Right renal cortex interstitium (tissue), 3 donors: ENCODE measurements around the gene TNFAIP8L3. TPM values are rescaled to one million over a fixed set of nuclear protein-coding genes. Genes with fewer than 3 reads are reported as not detected.
"Not testable (repeated sequence)": the region's sequence is repeated elsewhere in the genome, so short reads cannot be mapped to it uniquely, and the experiment has no call there.

ENCODE experiments used
- DNase-seq, 3 donors: peaks; one replicate each; pipeline ENCODE4 v3.0.0-alpha.2; 2013; ENCODE audit warnings: low read depth in 3 of 3, low spot score in 2 of 3
- polyA plus RNA-seq, 3 donors: library from polyadenylated mRNA; unstranded; fragments of 120-200 nt; gene quantifications; one replicate each; pipeline ENCODE4 v1.2.1, GENCODE V29; 2013; ENCODE audit not compliant: insufficient read length in 3 of 3

Gene TNFAIP8L3
- 1 to 10 TPM; 2.0 to 2.3 (median 2.1) TPM for polyA plus RNA-seq

GRCh38 chr15:51094606-51095569 is at the start of gene TNFAIP8L3:
TNFAIP8L3 (minus strand) TSS chr15:51094906; CDS start chr15:51094595, 311 bp downstream.
- no peak for DNase-seq

GRCh38 chr15:51144021-51144532 is 49.4 kb upstream of the TNFAIP8L3 start:
- DNase-seq: no peak

- DNase-seq: not testable (repeated sequence)
Observed at GRCh38 chr15:51140347-51140746, 45.6 kb upstream of the TNFAIP8L3 start.

DNA sequence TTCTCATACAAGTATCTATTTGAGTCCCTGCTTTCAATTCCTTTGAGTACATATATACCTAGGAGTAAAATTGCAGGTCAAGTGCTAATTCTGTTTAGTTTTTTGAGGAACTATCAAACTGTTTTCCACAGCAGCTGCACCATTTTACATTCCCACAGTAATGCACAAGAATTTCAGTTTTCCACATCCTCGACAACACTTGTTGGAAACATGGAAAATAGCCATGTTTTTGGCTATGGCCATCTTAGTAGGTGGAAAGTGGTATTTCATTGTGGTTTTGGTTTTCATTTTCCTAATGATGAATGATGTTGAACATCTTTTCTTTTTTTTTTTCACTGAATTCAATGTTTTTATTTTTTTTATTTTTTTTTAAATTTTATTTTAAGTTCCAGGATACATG is 44.4 kb upstream of the TNFAIP8L3 start:
- no peak for DNase-seq

- no peak for DNase-seq
Observed at GRCh38 chr15:51137880-51138430, 43.2 kb upstream of the TNFAIP8L3 start.

DNA sequence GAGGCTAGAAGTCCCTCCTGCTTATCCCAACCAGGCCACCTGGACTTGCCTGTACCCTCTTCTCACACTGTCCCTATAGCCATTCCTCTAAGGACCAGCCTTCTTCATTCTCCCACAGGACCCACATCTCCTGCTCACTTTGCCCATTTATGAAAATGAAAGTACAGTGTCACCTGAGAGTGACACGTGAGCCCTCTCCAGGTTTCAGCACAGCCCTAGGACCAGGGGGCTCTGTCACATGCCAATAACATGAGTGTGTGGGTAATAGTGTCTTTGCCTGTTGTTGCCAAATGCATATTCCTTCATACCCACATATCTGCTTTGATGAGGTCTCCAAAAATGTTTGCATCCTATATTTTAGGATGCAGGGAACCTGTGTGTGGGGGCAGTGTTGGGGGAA is 42.3 kb upstream of the TNFAIP8L3 start:
- DNase-seq: no peak

DNA sequence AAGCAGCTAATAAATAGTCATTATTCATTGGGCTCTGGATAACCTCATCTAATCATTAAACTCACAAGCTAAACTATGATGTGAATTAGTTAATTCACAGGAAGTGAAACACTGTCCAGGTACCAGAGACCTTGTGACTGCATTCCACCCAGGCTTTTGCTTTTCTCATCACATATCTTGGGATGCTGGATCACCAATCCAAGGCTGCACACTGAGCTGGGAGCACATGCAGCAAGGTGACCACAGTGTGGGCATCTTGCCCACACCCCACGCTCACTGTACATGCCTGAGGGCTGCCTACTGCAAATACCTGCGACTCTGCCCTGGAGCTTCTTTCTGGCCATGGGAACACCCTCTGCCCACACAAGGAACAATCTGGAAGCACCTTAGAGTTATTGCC is 40.6 kb upstream of the TNFAIP8L3 start:
- no peak for DNase-seq

DNA sequence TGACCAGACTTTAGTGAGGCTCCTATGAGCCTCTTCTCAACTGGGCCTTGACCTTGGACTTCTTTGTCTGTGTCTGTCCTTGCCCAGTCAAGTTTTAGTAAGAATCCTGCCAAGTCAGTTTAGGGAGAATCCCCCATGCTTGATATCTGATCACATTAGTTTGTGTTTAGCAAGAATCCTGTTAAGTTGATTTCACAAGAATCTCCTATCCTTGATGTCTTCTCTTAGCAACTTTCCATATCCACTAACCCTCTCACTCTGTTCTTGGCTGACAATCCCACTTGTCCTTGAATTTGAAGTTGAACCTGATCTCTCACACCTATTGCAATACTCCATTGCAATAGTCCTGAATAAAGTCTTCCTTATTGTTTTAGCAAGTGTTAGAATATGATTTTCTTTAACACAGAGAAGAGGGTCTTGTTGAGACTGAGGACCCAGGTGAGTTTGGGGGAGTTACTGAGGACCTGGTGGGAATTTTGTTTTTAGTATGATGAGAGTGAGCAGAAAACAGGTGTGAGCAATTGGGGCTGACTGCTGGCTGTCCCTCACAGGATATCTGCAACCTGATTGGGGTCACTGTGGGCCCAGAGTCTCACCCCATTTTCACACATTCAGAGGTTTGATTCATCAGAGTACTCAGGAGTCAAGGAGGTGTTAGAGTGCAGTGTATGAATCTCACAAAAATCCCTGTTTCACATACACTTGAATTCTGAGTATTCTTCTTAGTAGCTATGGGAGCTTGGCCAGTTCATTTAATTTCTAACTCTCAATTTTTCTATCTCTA is 39.9 kb upstream of the TNFAIP8L3 start:
- no peak for DNase-seq

GRCh38 chr15:51133140-51133765 is 38.5 kb upstream of the TNFAIP8L3 start:
- no peak for DNase-seq

- no peak for DNase-seq
Observed at GRCh38 chr15:51132384-51133139, 37.9 kb upstream of the TNFAIP8L3 start.

GRCh38 chr15:51131596-51132290 is 37.0 kb upstream of the TNFAIP8L3 start:
- DNase-seq: no peak

GRCh38 chr15:51130344-51130743 is 35.6 kb upstream of the TNFAIP8L3 start:
- DNase-seq: no peak

DNA sequence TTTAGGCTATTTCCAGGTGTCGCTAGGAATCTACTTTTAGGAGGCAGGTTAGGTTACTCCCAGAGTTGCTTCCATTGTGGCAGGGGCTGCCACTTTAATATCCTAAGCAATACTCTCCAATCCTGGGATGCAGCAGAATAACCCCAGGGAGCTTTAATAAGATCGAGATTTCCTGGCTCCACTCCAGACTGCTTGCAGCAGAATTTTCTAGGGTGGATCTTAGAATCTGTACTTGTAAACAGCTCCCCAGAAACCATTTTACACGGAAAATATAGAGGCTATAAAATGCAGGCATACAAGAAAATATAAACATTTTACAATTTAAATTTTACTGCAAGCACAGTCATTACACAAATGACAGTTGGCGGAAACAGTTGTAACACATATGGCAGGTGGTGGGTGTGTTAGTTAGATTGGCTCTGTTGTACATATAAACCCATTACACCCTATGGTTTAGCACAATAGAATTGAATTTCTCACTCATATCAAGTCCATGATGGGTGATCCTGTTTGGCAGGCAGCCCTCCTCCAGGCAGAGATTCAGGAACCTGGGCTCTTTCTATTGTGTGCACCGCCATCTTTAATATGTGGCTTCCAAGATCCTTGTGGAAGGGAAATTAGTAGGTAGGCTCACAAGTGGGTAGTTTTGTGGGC is 35.0 kb upstream of the TNFAIP8L3 start:
- no peak for DNase-seq

- no peak for DNase-seq
Observed at GRCh38 chr15:51128701-51129100, 34.0 kb upstream of the TNFAIP8L3 start.

- no peak for DNase-seq
Observed at GRCh38 chr15:51126842-51127241, 32.1 kb upstream of the TNFAIP8L3 start.

DNA sequence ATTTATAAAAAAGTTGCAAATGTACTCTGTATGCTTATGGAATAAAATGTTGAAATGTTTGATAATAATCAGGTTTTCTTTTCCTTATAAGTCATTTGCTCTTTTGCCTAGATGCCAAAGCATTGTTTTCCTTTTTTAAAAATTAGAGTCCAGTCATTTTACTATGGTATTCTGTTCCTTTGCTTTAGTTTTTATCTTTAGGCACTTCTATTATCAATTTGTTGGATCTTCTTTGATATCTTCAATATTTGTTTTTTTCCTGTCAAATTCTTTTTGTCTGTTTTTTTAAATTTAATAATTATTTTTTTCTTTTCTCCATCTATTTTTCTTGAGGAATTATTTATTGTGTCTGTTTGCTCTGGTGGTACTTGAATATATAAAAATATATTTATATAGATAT is 28.3 kb upstream of the TNFAIP8L3 start:
- DNase-seq: not testable (repeated sequence)

GRCh38 chr15:51121631-51122225 is 27.0 kb upstream of the TNFAIP8L3 start:
- DNase-seq: no peak

DNA sequence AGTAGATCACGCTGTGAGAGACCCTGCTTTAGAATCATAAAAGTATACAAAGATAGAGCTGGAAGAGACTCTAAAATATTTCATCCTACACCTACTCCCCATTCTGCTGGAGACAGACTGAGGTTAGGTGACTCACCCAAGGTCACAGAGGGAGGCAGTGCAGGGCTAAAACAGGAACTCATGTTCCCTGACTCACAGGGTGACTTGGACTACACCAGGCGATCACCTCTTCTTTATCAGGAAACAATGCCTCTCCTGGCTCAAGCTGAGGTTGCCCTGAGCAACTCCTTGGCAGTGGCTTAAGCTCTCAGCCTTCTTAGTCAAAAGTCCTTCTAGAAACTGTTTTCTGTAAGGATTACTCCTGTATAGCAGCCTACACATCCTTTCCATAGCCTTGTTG is 26.4 kb upstream of the TNFAIP8L3 start:
- no peak for DNase-seq
